Gastrocnemius medialis (tissue), 4 donors: ENCODE measurements around the gene C9orf78. TPM values are rescaled to one million over a fixed set of nuclear protein-coding genes. Genes with fewer than 3 reads are reported as not detected.

Experiments used
- ATAC-seq, 2 donors: fragments of 150-250 bp; one replicate each; pipeline ENCODE4 v1.9.1; 2016
- DNase-seq, 2 donors: peaks; one replicate each; pipeline ENCODE4 v3.0.0-alpha.2; 2019
- H3K27ac ChIP-seq, 4 donors: fragments of 200-600 bp; sonication (generic); 1 replicate in 1 of 4; 2 replicates in 3 of 4; pipeline ENCODE4 v1.5.1; 2016 to 2018; ENCODE audit warnings: mild to moderate bottlenecking in 2 of 4, moderate library complexity in 1 of 4
- H3K27me3 ChIP-seq, 3 donors: fragments of 200-600 bp; sonication (generic) in 2 of 3; 1 replicate in 1 of 3; 2 replicates in 2 of 3; pipeline versions ENCODE4 v1.5.1 to v1.6.0; 2016 to 2019; ENCODE audit warnings: mild to moderate bottlenecking in 1 of 3, moderate library complexity in 1 of 3
- H3K36me3 ChIP-seq, 2 donors: fragments of 200-600 bp; sonication (generic) in 1 of 2; one replicate each; pipeline ENCODE4 v1.5.1; 2017 to 2018
- H3K4me1 ChIP-seq, 2 donors: fragments of 200-600 bp; sonication (generic) in 1 of 2; one replicate each; pipeline ENCODE4 v1.5.1; 2016 to 2017; ENCODE audit warnings: mild to moderate bottlenecking in 2 of 2
- H3K4me3 ChIP-seq, 4 donors: fragments of 200-600 bp; sonication (generic) in 3 of 4; 1 replicate in 1 of 4; 2 replicates in 3 of 4; pipeline ENCODE4 v1.5.1; 2016 to 2019; ENCODE audit warnings: mild to moderate bottlenecking in 2 of 4
- H3K9me3 ChIP-seq, 3 donors: fragments of 200-600 bp; sonication (generic) in 2 of 3; 1 replicate in 1 of 3; 2 replicates in 2 of 3; pipeline ENCODE4 v1.5.1; 2016 to 2019
- POLR2A ChIP-seq, 2 donors: fragments of 450-650 bp; IDR thresholded peaks; one replicate each; pipeline ENCODE4 v1.6.1; 2017; ENCODE audit warnings: antibody characterized with exemption in 2 of 2, mild to moderate bottlenecking in 2 of 2, moderate library complexity in 2 of 2
- in situ Hi-C, 4 donors: fragments of 200-750 bp; cut with MboI; loops; one replicate each; pipeline versions ENCODE4 v1.15.0 to v1.8.0; 2017; ENCODE audit warnings: low sequenced_read_pairs in 4 of 4
- intact Hi-C: fragments of 100-400 bp; cut with DNase I; formaldehyde crosslinking; loops from one replicate; pipeline ENCODE4 v1.15.1; 2023; ENCODE audit warnings: low total_unique reads
- total RNA-seq, 4 donors: library from RNA; depleted of rRNA; stranded (reverse); fragments of >200 nt; gene quantifications; one replicate each; pipeline versions ENCODE4 v1.1.0 to v1.2.3, GENCODE V29; 2016
- TF ChIP-seq, protein P1 (sequence below), 5 experiments: fragments of 450-650 bp in 3 of 5; fragments of 200-600 bp in 2 of 5; sonication (generic) in 2 of 5; IDR thresholded peaks in 4 of 5; conservative IDR thresholded peaks in 1 of 5; 1 replicate in 4 of 5; 2 replicates in 1 of 5; pipeline ENCODE4 v1.5.1; 2016 to 2019; ENCODE audit warnings: antibody characterized with exemption in 5 of 5, mild to moderate bottlenecking in 3 of 5, moderate library complexity in 3 of 5

The C9orf78 gene
- total RNA-seq, 4 donors from 2014 or later, result 82.3 to 108 (median 83.9) TPM

DNA sequence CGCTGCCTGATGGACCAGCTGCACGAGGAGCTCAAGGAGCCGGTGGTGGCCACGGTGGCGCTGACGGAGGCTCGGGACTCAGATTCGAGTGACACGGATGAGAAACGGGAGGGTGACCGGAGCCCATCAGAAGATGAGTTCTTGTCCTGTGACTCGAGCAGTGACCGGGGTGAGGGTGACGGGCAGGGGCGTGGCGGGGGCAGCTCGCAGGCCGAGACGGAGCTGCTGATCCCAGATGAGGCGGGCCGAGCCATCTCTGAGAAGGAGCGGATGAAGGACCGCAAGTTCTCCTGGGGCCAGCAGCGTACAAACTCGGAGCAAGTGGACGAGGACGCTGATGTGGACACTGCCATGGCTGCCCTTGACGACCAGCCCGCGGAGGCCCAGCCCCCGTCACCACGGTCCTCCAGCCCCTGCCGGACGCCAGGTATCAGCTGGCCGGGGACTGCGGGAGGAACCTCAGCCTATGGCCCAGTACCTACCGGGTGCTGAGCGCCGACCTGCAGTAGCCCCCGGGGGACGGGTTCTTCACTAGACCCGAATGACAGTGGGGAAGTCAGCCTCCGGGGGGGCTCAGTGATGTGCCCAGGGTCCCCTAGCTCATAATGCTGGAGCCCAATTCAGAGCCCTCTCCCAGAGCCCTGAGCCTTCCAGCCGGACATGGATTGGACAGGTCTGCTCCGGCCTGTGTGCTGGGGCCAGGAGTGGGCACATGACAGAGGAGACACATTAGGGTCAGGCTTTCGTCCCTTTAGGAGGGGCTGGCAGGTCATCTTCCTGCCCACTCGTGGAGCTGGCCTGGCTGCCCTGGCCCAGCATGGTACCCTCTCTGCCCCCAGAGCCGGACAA is 33.2 kb upstream of the C9orf78 start:
- Histone ChIP-seq H3K9me3 (no peaks in the 10 kb centered on the region), H3K27me3 (no peaks in the 10 kb centered on the region), H3K27ac (no peak overlapping the region), H3K36me3 (peaks cover 0 to 23% of the 10 kb centered on the region in 2 donors), H3K4me3 (no peak overlapping the region), H3K4me1 (no peaks in the 10 kb centered on the region)
- in situ Hi-C loops, result no loop called here
- intact Hi-C loops, result no loop called here
- no peak for DNase-seq
- TF ChIP-seq, protein P1, sequence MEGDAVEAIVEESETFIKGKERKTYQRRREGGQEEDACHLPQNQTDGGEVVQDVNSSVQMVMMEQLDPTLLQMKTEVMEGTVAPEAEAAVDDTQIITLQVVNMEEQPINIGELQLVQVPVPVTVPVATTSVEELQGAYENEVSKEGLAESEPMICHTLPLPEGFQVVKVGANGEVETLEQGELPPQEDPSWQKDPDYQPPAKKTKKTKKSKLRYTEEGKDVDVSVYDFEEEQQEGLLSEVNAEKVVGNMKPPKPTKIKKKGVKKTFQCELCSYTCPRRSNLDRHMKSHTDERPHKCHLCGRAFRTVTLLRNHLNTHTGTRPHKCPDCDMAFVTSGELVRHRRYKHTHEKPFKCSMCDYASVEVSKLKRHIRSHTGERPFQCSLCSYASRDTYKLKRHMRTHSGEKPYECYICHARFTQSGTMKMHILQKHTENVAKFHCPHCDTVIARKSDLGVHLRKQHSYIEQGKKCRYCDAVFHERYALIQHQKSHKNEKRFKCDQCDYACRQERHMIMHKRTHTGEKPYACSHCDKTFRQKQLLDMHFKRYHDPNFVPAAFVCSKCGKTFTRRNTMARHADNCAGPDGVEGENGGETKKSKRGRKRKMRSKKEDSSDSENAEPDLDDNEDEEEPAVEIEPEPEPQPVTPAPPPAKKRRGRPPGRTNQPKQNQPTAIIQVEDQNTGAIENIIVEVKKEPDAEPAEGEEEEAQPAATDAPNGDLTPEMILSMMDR (IDR thresholded peaks at IDR 0.05 in 4 of 5, conservative IDR thresholded peaks at IDR 0.05 in 1 of 5), result no peak
- no peak for TF ChIP-seq POLR2A (IDR thresholded peaks at IDR 0.05)
- ATAC-seq, result no peak

DNA sequence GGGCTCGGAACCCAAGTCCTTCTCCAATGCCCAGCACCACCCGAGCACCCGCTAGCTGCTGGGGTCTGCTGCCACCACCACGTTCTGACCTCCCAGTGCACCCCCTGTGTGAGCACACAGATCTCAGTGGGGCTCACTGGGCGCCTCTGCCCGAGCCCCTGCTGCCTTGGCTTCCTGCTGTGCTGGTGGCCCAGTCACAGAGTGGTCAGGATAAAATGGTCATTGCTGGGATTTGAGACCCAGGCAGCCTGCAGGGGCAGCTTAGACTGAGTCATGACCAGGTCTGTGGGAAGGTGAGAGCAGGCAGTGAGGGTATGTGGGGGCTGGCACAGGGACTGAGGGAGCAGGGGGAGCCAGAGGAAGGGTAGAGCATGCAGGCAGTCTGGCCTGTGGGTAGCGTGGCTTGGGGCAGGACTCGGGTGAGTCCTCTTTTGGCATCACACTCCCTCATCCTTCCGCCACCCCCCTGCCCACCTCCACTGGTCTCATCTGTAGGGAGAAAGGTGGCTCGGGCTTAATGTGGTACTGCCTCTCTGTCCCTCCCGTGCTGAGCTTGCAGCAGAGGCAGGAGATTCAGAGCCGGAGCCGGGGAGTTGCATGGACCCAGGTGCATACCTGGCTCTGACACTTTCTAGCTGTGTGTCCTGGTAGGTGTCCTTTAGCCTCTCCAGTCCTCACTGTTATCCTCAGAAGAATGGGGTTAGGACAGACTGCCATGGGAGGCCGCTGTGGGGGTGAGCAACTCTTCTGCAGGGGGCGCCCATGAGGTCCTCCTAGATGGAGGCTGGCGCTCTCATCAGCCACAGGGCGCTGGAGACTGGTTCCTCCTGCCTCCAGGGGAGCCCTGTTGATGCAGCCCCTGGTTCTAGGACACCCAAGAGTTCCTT is 32.3 kb upstream of the C9orf78 start:
- DNase-seq (no peak), ATAC-seq (no peak)
- Histone ChIP-seq H3K9me3 (no peaks in the 10 kb centered on the region), H3K4me1 (no peaks in the 10 kb centered on the region), H3K27ac (no peak overlapping the region), H3K36me3 (peaks cover 0 to 26% of the 10 kb centered on the region in 2 donors), H3K4me3 (no peak overlapping the region), H3K27me3 (no peaks in the 10 kb centered on the region)
- intact Hi-C loops, result no loop called here
- in situ Hi-C loops, result no loop called here
- TF ChIP-seq, protein P1 (IDR thresholded peaks at IDR 0.05 in 4 of 5, conservative IDR thresholded peaks at IDR 0.05 in 1 of 5), result no peak
- TF ChIP-seq POLR2A (IDR thresholded peaks at IDR 0.05), result no peak

DNA sequence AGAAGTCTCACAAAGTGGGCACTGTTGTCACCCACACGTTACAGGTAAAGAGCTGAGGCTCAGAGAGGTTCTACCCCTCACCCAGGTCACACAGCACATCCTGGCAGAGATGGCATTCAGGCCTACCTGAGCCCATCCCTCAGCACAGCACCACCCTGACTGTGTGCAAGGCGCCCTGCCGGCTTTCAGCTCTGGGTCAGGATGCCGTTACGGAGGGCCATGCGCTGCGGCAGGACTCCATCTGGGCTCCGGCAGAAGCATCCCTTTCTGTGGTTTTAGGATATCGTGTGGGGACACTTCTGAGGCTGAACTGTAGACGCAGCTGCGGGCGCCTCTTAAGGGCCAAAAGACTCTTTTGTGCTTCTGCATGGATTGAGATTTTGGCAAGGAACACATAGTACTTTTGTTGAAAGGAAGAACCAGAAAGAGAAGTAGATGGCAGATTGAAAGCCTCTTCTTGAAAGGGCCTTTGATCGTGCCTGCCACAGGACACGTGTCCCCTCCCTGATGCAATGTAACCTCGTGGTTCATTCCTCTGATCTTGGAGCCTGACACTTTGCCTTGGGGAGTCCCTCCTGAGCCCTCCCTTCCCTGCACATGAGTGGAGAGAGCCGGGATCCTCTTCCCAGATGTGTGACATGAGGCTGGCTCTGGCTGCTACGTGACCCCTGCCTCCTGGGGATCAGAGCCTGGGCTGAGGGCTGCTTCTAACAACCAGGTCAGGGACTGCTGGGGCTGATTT is 31.5 kb upstream of the C9orf78 start:
- no peaks in the 10 kb centered on the region for H3K4me1 ChIP-seq
- in situ Hi-C loops, result no loop called here
- no peak overlapping the region for H3K27ac ChIP-seq
- no peaks in the 10 kb centered on the region for H3K9me3 ChIP-seq
- intact Hi-C loops, result no loop called here
- no peaks in the 10 kb centered on the region for H3K27me3 ChIP-seq
- no peak for TF ChIP-seq POLR2A (IDR thresholded peaks at IDR 0.05)
- TF ChIP-seq, protein P1 (IDR thresholded peaks at IDR 0.05 in 4 of 5, conservative IDR thresholded peaks at IDR 0.05 in 1 of 5), result no peak
- ATAC-seq (no peak), DNase-seq (no peak)
- no peak overlapping the region for H3K4me3 ChIP-seq
- H3K36me3 ChIP-seq, result peaks cover 0 to 33% of the 10 kb centered on the region in 2 donors

DNA sequence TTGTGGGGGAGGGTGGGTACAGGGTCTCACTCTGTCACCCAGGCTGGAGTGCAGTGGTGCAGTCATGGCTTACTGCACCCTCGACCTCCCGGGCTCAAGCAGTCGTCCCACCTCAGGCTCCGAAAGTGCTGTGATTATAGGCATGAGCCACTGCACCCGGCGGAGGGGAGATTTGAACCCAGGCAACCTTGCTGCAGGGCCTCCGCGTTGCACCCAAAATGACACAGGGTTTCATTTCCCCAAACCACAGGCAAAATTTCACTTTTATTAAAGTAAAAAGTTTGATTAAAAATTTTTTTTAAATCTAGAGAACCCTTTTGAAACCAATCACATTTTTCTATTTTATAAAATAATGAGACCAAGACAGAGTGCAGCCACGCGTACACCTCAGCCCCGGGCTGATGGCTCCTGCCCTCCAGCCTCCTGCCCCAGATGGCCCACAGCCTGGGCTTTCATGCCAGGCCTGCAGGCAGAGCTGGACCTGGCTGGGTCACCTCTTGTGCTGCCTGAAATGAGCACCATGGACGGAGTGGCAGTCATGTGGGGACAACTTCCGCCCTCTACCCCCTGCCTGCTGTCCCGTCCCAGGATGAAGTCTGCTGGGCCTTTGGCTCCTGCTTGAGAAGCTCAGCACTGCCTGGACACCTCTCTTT is 30.7 kb upstream of the C9orf78 start:
- DNase-seq, result no peak
- H3K36me3 ChIP-seq, result peaks cover 0 to 41% of the 10 kb centered on the region in 2 donors

More for the DNA sequence above, 30.7 kb upstream of the C9orf78 start:
- H3K27ac ChIP-seq, result no peak overlapping the region
- intact Hi-C loops, result no loop called here
- no peaks in the 10 kb centered on the region for H3K4me1 ChIP-seq
- no peaks in the 10 kb centered on the region for H3K27me3 ChIP-seq
- no peak overlapping the region for H3K4me3 ChIP-seq
- in situ Hi-C loops, result no loop called here
- TF ChIP-seq POLR2A (IDR thresholded peaks at IDR 0.05), result no peak
- TF ChIP-seq, protein P1 (IDR thresholded peaks at IDR 0.05 in 4 of 5, conservative IDR thresholded peaks at IDR 0.05 in 1 of 5), result no peak
- ATAC-seq, result no peak
- no peaks in the 10 kb centered on the region for H3K9me3 ChIP-seq
